ENCODE results near the gene PAX8. TPM values are rescaled to one million over a fixed set of nuclear protein-coding genes. Genes with fewer than 3 reads are reported as not detected.

The PAX8 gene
- total RNA-seq, 1 experiment from 2014 or later: 0.15 TPM

- H3K27me3 ChIP-seq (ENCODE audit: control insufficient read depth, insufficient read depth, low read length): no peaks in the 10 kb centered on the region
- no peak overlapping the region for H3K4me3 ChIP-seq (ENCODE audit: low read depth in 2 of 2, low read length in 2 of 2)
- no peaks in the 10 kb centered on the region for H3K36me3 ChIP-seq (ENCODE audit: control insufficient read depth, insufficient read depth, low read length)
- ChIA-PET CTCF (no interaction called here), POLR2A (interaction anchor here (0.6 kb wide), 1 partner anchor 154 kb away, joined by 13 read pairs; no protein-coding TSS in a partner anchor)
- no TSS peak for BruUV-seq (replicated peaks)
- DNase-seq (ENCODE audit: low read depth, low spot score) (no peak), ATAC-seq (no peak)
- in situ Hi-C loops (cut with HindIII; ENCODE audit: low pct_unique_long_range_greater_than_20kb, low sequenced_read_pairs): no loop called here
- H3K4me1 ChIP-seq (ENCODE audit: control insufficient read depth, insufficient read depth, low read length): no peaks in the 10 kb centered on the region; the same call in 1 of the 2 replicates
- TF ChIP-seq TCF7L2 (IDR thresholded peaks at IDR 0.05; ENCODE audit: low read depth, low read length) (peak; percentile 58; the same call in 1 of the 2 replicates), REST (IDR thresholded peaks at IDR 0.05; ENCODE audit: insufficient read depth in 1 of 2, low read depth in 2 of 2, low read length in 1 of 2) (no peak)
- intact Hi-C loops (cut with micrococcal nuclease; ENCODE audit: unreplicated experiment): no loop called here
- H3K27ac ChIP-seq (ENCODE audit: low read length): no peak overlapping the region
- no peaks in the 10 kb centered on the region for H3K9me3 ChIP-seq (ENCODE audit: control insufficient read depth, insufficient read depth, low read depth, low read length)
Observed at GRCh38 chr2:113231064-113231463, 47.7 kb downstream of the PAX8 start.

- intact Hi-C loops (cut with micrococcal nuclease; ENCODE audit: unreplicated experiment): no loop called here
- DNase-seq (ENCODE audit: low read depth, low spot score) (no peak), ATAC-seq (no peak)
- H3K36me3 ChIP-seq (ENCODE audit: control insufficient read depth, insufficient read depth, low read length): no peaks in the 10 kb centered on the region
- no peaks in the 10 kb centered on the region; the same call in 1 of the 2 replicates for H3K4me1 ChIP-seq (ENCODE audit: control insufficient read depth, insufficient read depth, low read length)
- ChIA-PET POLR2A (no interaction called here), CTCF (no interaction called here)
- no TSS peak for BruUV-seq (replicated peaks)
- no peaks in the 10 kb centered on the region for H3K9me3 ChIP-seq (ENCODE audit: control insufficient read depth, insufficient read depth, low read depth, low read length)
- in situ Hi-C loops (cut with HindIII; ENCODE audit: low pct_unique_long_range_greater_than_20kb, low sequenced_read_pairs): no loop called here
- TF ChIP-seq SIN3A (IDR thresholded peaks at IDR 0.05; ENCODE audit: borderline replicate concordance, insufficient read depth, low read depth, low read length) (no peak), REST (IDR thresholded peaks at IDR 0.05; ENCODE audit: insufficient read depth in 1 of 2, low read depth in 2 of 2, low read length in 1 of 2) (no peak), TCF7L2 (IDR thresholded peaks at IDR 0.05; ENCODE audit: low read depth, low read length) (no peak), CTCF (IDR thresholded peaks at IDR 0.05) (no peak), POLR2AphosphoS5 (IDR thresholded peaks at IDR 0.05; ENCODE audit: low read depth, low read length) (no peak)
- H3K4me3 ChIP-seq (ENCODE audit: low read depth in 2 of 2, low read length in 2 of 2): no peak overlapping the region
- no peaks in the 10 kb centered on the region for H3K27me3 ChIP-seq (ENCODE audit: control insufficient read depth, insufficient read depth, low read length)
- H3K27ac ChIP-seq (ENCODE audit: low read length): no peak overlapping the region
Observed at GRCh38 chr2:113230531-113230930, 48.2 kb downstream of the PAX8 start.

Measured in Panc1 (cell line).